ENCODE results near the gene CES3.

- TF ChIP-seq CTCF (IDR thresholded peaks at IDR 0.05) (no peak), POLR2AphosphoS5 (IDR thresholded peaks at IDR 0.05) (no peak), POLR2A (IDR thresholded peaks at IDR 0.05) (no peak)
These were observed 14.5 kb upstream of the CES3 start for GRCh38 chr16:66946541-66946940.

Data from breast epithelium (tissue), 3 donors.